OCI-LY7 (cell line): Measurements from ENCODE around the gene GALP. TPM values are rescaled to one million over a fixed set of nuclear protein-coding genes. Genes with fewer than 3 reads are reported as not detected.

ENCODE experiments used
- BruUV-seq: library from RNA; stranded (reverse); fragments of 400-500 nt; replicated peaks from 2 replicates; lab custom pipeline; 2021; lab: Mats Ljungman, UMichigan
- CTCF ChIA-PET: fragments of 300-600 bp; sonication (Branson Sonifier 250); formaldehyde crosslinking; loops from one replicate; lab custom pipeline; 2022; ENCODE audit warnings: antibody characterized with exemption; ENCODE audit not compliant: unreplicated experiment; lab: Charles Lee
- POLR2A ChIA-PET: fragments of 300-600 bp; sonication (Branson Sonifier 250); formaldehyde crosslinking; loops from one replicate; lab custom pipeline; 2022; ENCODE audit warnings: antibody characterized with exemption; lab: Charles Lee
- DNase-seq: peaks from one replicate; pipeline ENCODE4 v3.0.0-alpha.2; 2015; ENCODE audit warnings: low spot score
- H2AFZ ChIP-seq: fragments of 200-600 bp; sonication (generic), shearing (Covaris generic); 2 replicates; pipeline ENCODE4 v1.6.1; 2014; ENCODE audit warnings: mild to moderate bottlenecking, antibody characterized with exemption, low read length, moderate library complexity
- H3K27ac ChIP-seq: fragments of 200-600 bp; sonication (generic); 2 replicates; pipeline ENCODE4 v1.5.1; 2014; ENCODE audit warnings: mixed run types, low read depth, mild to moderate bottlenecking, moderate library complexity, low read length, inconsistent platforms; ENCODE audit not compliant: poor library complexity, severe bottlenecking
- H3K36me3 ChIP-seq: fragments of 200-600 bp; sonication (generic); 2 replicates; pipeline ENCODE4 v1.6.1; 2014; ENCODE audit warnings: mild to moderate bottlenecking, antibody characterized with exemption, low read length, moderate library complexity, mixed read lengths; ENCODE audit not compliant: insufficient read depth
- H3K4me1 ChIP-seq: fragments of 200-600 bp; sonication (generic); 2 replicates; pipeline ENCODE4 v1.5.1; 2014; ENCODE audit warnings: mild to moderate bottlenecking, low read length; ENCODE audit not compliant: insufficient read depth, poor library complexity, severe bottlenecking
- H3K4me2 ChIP-seq: fragments of 200-600 bp; sonication (generic); 2 replicates; pipeline ENCODE4 v1.6.1; 2014; ENCODE audit warnings: mild to moderate bottlenecking, low read length
- H3K4me3 ChIP-seq: fragments of 200-600 bp; sonication (generic); 2 replicates; pipeline ENCODE4 v1.5.1; 2014; ENCODE audit warnings: mild to moderate bottlenecking, low read depth, low read length; ENCODE audit not compliant: poor library complexity, severe bottlenecking
- H3K79me2 ChIP-seq: fragments of 200-600 bp; sonication (generic); 2 replicates; pipeline ENCODE4 v1.6.1; 2016; ENCODE audit warnings: low read depth, mild to moderate bottlenecking, low read length, moderate library complexity, mixed read lengths; ENCODE audit not compliant: insufficient read depth
- H3K9me2 ChIP-seq: fragments of 200-600 bp; sonication (generic); 2 replicates; pipeline ENCODE4 v1.6.1; 2016; ENCODE audit warnings: mild to moderate bottlenecking, low read length, mixed read lengths; ENCODE audit not compliant: insufficient read depth
- H3K9me3 ChIP-seq: fragments of 200-600 bp; sonication (generic); 2 replicates; pipeline ENCODE4 v1.6.1; 2014; ENCODE audit warnings: mild to moderate bottlenecking, mixed run types, low read length, mixed read lengths
- H4K20me1 ChIP-seq: fragments of 200-600 bp; sonication (generic); 2 replicates; pipeline ENCODE4 v1.6.1; 2014; ENCODE audit warnings: mild to moderate bottlenecking, antibody characterized with exemption, low read length, moderate library complexity, mixed read lengths; ENCODE audit not compliant: insufficient read depth
- CTCF ChIP-seq: fragments of 200-600 bp; sonication (generic); conservative IDR thresholded peaks from 2 replicates; pipeline ENCODE4 v1.5.1; 2014; ENCODE audit warnings: mild to moderate bottlenecking, antibody characterized with exemption, low read length, moderate library complexity, mixed read lengths
- EZH2phosphoT487 ChIP-seq: fragments of 200-600 bp; sonication (generic); IDR thresholded peaks from 2 replicates; pipeline ENCODE4 v1.6.1; 2018; ENCODE audit warnings: low read depth, borderline replicate concordance, mild to moderate bottlenecking, mixed run types, antibody characterized with exemption, low read length, moderate library complexity, mixed read lengths
- intact Hi-C: fragments of 100-400 bp; cut with micrococcal nuclease; formaldehyde crosslinking; loops from one replicate; pipeline ENCODE4 v1.10.0; 2022; ENCODE audit not compliant: unreplicated experiment
- total RNA-seq, 2 experiments: library from RNA; depleted of rRNA in 1 of 2; stranded (reverse); fragments of >200 nt in 1 of 2; shearing (Covaris generic) in 1 of 2; gene quantifications; 2 replicates each; pipeline ENCODE4 v1.2.3, GENCODE V29; 2014 to 2022

GALP gene
- total RNA-seq, 2 experiments from 2014 or later = not detected

GRCh38 chr19:56167064-56167578 lies 8.7 kb upstream of the GALP start:
- H3K4me3 ChIP-seq = no peak overlapping the region
- TF ChIP-seq EZH2phosphoT487 (no peak), CTCF (no peak)
- intact Hi-C loops = no loop called here
- POLR2A ChIA-PET = no interaction called here
- H2AFZ ChIP-seq = no peak overlapping the region
- no peaks in the 10 kb centered on the region for H3K79me2 ChIP-seq
- CTCF ChIA-PET = no interaction called here
- H3K36me3 ChIP-seq = no peaks in the 10 kb centered on the region
- H3K9me3 ChIP-seq = no peaks in the 10 kb centered on the region
- no peaks in the 10 kb centered on the region for H3K9me2 ChIP-seq
- H3K4me2 ChIP-seq = no peak overlapping the region
- BruUV-seq = no TSS peak
- no peak overlapping the region for H3K27ac ChIP-seq
- H3K4me1 ChIP-seq = no peaks in the 10 kb centered on the region
- H4K20me1 ChIP-seq = no peaks in the 10 kb centered on the region
- no peak for DNase-seq

GRCh38 chr19:56170261-56170660 lies 5.5 kb upstream of the GALP start:
- Histone ChIP-seq H3K27ac (no peak overlapping the region), H3K4me1 (no peaks in the 10 kb centered on the region), H3K4me3 (no peak overlapping the region), H3K9me2 (no peaks in the 10 kb centered on the region), H3K36me3 (no peaks in the 10 kb centered on the region), H3K4me2 (no peak overlapping the region), H3K79me2 (no peaks in the 10 kb centered on the region), H2AFZ (no peak overlapping the region), H3K9me3 (no peaks in the 10 kb centered on the region), H4K20me1 (no peaks in the 10 kb centered on the region)
- POLR2A ChIA-PET = no interaction called here
- intact Hi-C loops = no loop called here
- DNase-seq = no peak
- TF ChIP-seq EZH2phosphoT487 = no peak
- no peak for TF ChIP-seq CTCF
- CTCF ChIA-PET = no interaction called here
- no TSS peak for BruUV-seq

GRCh38 chr19:56174086-56174485 lies 1.7 kb upstream of the GALP start:
- Histone ChIP-seq H2AFZ (no peak overlapping the region), H3K79me2 (no peaks in the 10 kb centered on the region), H3K9me2 (no peaks in the 10 kb centered on the region), H4K20me1 (no peaks in the 10 kb centered on the region), H3K4me2 (no peak overlapping the region), H3K36me3 (no peaks in the 10 kb centered on the region), H3K9me3 (no peaks in the 10 kb centered on the region), H3K4me1 (no peaks in the 10 kb centered on the region), H3K4me3 (no peak overlapping the region), H3K27ac (no peak overlapping the region)
- no peak for DNase-seq
- ChIA-PET POLR2A (no interaction called here), CTCF (no interaction called here)
- intact Hi-C loops = no loop called here
- BruUV-seq = no TSS peak
- no peak for TF ChIP-seq CTCF
- TF ChIP-seq EZH2phosphoT487 = no peak
